ENCODE results near the gene CDKN2D. TPM values are rescaled to one million over a fixed set of nuclear protein-coding genes. Genes with fewer than 3 reads are reported as not detected.
"Not testable (repeated sequence)": the region's sequence is repeated elsewhere in the genome, so short reads cannot be mapped to it uniquely, and the experiment has no call there.

CDKN2D gene
- total RNA-seq, 1 donor from 2014 or later = 10.1 TPM

DNA sequence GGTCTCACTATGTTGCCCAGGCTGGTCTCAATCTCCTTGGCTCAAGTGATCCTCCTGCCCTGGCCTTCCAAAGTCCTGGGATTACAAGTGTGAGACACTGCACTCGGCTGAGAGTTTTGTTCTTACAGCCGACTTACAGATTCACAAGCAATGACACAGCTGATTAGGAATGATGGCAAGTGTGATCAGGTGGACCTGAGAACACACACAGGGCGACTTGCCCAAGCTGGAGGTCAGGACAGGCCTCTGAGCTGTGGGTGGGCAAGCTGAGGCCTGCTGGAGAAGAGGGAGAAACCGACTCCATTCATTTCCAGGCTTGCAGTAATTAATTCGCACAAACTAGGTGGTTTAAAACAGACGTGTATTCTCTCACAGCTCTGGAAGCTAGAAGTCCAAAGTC is 33.2 kb downstream of the CDKN2D start:
- H3K9me3 Mint-ChIP-seq = peaks cover 2% of the 10 kb centered on the region
- peaks cover 19% of the 10 kb centered on the region for H3K27me3 Mint-ChIP-seq
- CTCF ChIA-PET = no interaction called here
- DNase-seq (no peak), ATAC-seq (ENCODE audit: low read depth) (no peak)
- POLR2A ChIA-PET = interaction anchor here (0.6 kb wide), 1 partner anchor 264 kb away, joined by 5 read pairs; no protein-coding TSS in a partner anchor
- TF ChIP-seq, protein P1, sequence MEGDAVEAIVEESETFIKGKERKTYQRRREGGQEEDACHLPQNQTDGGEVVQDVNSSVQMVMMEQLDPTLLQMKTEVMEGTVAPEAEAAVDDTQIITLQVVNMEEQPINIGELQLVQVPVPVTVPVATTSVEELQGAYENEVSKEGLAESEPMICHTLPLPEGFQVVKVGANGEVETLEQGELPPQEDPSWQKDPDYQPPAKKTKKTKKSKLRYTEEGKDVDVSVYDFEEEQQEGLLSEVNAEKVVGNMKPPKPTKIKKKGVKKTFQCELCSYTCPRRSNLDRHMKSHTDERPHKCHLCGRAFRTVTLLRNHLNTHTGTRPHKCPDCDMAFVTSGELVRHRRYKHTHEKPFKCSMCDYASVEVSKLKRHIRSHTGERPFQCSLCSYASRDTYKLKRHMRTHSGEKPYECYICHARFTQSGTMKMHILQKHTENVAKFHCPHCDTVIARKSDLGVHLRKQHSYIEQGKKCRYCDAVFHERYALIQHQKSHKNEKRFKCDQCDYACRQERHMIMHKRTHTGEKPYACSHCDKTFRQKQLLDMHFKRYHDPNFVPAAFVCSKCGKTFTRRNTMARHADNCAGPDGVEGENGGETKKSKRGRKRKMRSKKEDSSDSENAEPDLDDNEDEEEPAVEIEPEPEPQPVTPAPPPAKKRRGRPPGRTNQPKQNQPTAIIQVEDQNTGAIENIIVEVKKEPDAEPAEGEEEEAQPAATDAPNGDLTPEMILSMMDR (IDR thresholded peaks at IDR 0.05) = no peak
- no peak overlapping the region for H3K27ac Mint-ChIP-seq
- H3K4me3 Mint-ChIP-seq = no peak overlapping the region
- no peaks in the 10 kb centered on the region for H3K36me3 Mint-ChIP-seq (ENCODE audit: low read depth)
- intact Hi-C loops (cut with micrococcal nuclease) = no loop called here
- peaks cover 4% of the 10 kb centered on the region for H3K4me1 Mint-ChIP-seq

DNA sequence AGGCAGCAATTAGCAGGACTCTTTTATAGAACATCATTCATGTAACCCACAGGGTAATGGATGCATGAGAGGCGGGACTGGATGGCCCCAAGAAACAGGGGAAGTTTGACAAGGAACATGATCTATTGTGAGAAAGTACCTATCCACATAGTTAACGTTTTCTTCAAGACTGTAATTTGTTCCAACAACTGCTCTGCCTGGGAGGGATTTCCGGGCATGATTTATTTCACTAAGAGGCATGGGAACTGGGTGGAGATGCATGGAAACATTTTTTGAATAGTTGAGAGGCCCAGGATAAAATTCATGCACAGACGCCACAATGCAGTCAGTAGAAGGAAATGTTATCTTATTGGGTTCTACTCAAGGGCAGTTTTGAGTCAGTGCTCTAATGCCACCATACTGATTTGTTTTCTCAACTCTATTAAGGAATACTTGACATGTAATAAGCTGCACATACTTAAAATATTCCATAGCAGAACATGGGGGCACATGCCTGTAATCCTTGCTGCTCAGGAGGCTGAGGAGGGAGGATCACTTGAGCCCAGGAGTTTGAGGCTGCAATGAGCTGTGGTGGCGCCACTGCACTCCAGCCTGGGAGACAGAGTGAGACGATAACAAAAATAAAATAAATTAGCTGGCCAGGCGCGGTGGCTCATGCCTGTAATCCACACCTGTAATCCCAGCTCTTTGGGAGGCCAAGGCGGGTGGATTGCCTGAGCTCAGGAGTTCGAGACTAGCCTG is 35.0 kb downstream of the CDKN2D start:
- no peak for DNase-seq
- H3K36me3 Mint-ChIP-seq (ENCODE audit: low read depth) = no peaks in the 10 kb centered on the region
- TF ChIP-seq, protein P1 (IDR thresholded peaks at IDR 0.05) = no peak
- no peak overlapping the region for H3K27ac Mint-ChIP-seq
- intact Hi-C loops (cut with micrococcal nuclease) = no loop called here
- H3K9me3 Mint-ChIP-seq = peaks cover 2% of the 10 kb centered on the region
- peaks cover 2% of the 10 kb centered on the region for H3K4me1 Mint-ChIP-seq
- no peak overlapping the region for H3K4me3 Mint-ChIP-seq
- POLR2A ChIA-PET = interaction anchor here (0.7 kb wide), 1 partner anchor 20 kb away, joined by 5 read pairs; no protein-coding TSS in a partner anchor
- no peak for ATAC-seq (ENCODE audit: low read depth)
- CTCF ChIA-PET = no interaction called here
- peaks cover 12% of the 10 kb centered on the region for H3K27me3 Mint-ChIP-seq

DNA sequence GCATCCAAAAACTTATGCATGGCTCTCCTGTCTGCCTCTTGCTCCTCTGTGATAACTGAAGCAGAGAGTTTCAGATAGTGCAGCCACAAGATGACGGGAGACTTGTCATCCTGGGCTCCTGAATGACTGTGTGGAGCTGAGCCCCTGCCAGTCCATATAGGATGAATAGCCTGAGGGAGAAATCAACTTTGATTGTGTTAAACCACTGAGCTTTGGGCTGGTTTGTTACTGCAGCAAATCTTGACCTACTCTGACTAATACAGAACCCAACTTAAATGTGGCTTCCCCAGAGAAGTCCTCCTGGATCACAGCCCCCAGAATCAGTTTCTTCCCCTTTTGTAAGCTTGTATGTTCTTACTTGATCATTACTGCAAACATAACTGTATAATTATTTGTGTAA is 36.3 kb downstream of the CDKN2D start:
- peaks cover 7% of the 10 kb centered on the region for H3K27me3 Mint-ChIP-seq
- intact Hi-C loops (cut with micrococcal nuclease) = no loop called here
- ChIA-PET CTCF (no interaction called here), POLR2A (interaction anchor here (0.6 kb wide), 1 partner anchor 170 kb away, joined by 3 read pairs; no protein-coding TSS in a partner anchor)
- TF ChIP-seq, protein P1 (IDR thresholded peaks at IDR 0.05) = no peak
- no peak overlapping the region for H3K27ac Mint-ChIP-seq
- no peaks in the 10 kb centered on the region for H3K36me3 Mint-ChIP-seq (ENCODE audit: low read depth)
- no peaks in the 10 kb centered on the region for H3K4me1 Mint-ChIP-seq
- no peak for DNase-seq
- H3K9me3 Mint-ChIP-seq = peaks cover 2% of the 10 kb centered on the region
- no peak overlapping the region for H3K4me3 Mint-ChIP-seq
- ATAC-seq (ENCODE audit: low read depth) = no peak

DNA sequence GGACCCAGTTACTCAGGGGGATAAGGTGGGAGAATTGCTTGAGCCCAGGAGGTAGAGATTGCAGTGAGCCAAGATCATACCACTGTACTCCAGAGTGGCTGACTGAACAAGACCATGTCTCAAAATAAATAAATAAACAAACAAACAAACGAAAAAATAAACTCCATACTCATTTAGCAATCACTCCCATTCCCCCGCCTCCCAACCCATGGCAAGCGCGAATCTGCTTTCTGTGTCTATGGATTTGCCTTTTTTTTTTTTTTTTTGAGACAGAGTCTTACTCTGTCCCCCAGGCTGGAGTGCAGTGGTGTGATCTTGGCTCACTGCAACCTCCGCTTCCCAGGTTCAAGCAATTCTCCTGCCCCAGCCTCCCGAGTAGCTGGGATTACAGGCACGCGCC is 41.9 kb downstream of the CDKN2D start:
- H3K9me3 Mint-ChIP-seq; H3K27ac Mint-ChIP-seq; intact Hi-C loops (cut with micrococcal nuclease); H3K4me3 Mint-ChIP-seq; CTCF ChIA-PET; DNase-seq; H3K27me3 Mint-ChIP-seq; H3K4me1 Mint-ChIP-seq; H3K36me3 Mint-ChIP-seq (ENCODE audit: low read depth); ATAC-seq (ENCODE audit: low read depth); POLR2A ChIA-PET: not testable (repeated sequence)

DNA sequence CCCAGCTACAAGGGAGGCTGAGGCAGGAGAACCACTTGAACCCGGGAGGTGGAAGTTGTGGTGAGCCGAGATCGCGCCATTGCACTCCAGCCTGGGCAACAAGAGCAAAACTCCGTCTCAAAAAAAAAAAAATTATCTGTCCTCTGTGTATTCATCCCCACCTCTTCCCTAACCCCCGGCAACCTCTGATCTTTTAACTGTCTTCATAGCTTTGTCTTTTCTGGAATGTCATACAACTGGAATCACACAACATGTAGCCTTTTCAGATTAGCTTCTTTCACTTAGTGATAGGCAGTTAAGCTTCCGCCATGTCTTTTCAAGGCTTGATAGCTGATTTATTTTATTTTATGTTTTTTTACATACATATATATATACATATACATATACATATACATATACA is 43.1 kb downstream of the CDKN2D start:
- Mint-ChIP-seq H3K27ac (no peak overlapping the region), H3K36me3 (ENCODE audit: low read depth) (no peaks in the 10 kb centered on the region), H3K4me1 (no peaks in the 10 kb centered on the region), H3K9me3 (no peaks in the 10 kb centered on the region), H3K4me3 (no peak overlapping the region), H3K27me3 (peaks cover 2% of the 10 kb centered on the region)
- DNase-seq (no peak), ATAC-seq (ENCODE audit: low read depth) (no peak)
- ChIA-PET CTCF (no interaction called here), POLR2A (no interaction called here)
- TF ChIP-seq, protein P1 (IDR thresholded peaks at IDR 0.05) = no peak
- intact Hi-C loops (cut with micrococcal nuclease) = no loop called here
